HG03342 (cell line): ENCODE data around the gene MLLT1.

Source experiments
- ATAC-seq: cut with Tn5 transposase; IDR thresholded peaks from one replicate; pipeline ENCODE4 v1.9.1; 2021; ENCODE audit warnings: mild to moderate bottlenecking, moderate library complexity; ENCODE audit not compliant: unreplicated experiment

MLLT1 gene

DNA sequence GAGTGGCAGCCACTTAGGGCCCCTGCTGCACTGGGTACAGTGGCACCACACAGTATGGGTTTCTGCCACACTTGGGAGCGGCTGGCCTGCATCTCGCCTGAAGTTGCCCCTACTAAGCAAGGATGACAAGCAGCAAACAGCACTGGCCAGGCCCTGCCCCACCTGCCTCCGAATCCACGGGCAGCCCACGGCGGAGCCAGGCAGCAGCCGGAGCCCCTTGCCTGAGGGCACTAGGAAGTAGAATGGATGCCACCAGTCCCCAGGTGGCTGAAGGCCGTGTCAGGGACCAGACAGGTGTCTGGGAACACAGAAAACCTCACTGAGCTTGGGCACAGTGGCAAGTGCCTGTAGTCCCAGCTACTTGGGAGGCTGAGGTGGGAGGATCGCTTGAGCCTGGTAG, 19.4 kb downstream of the MLLT1 start:
- ATAC-seq: no peak

- ATAC-seq: no peak
Observed at GRCh38 chr19:6259312-6259861, 20.4 kb downstream of the MLLT1 start.

DNA sequence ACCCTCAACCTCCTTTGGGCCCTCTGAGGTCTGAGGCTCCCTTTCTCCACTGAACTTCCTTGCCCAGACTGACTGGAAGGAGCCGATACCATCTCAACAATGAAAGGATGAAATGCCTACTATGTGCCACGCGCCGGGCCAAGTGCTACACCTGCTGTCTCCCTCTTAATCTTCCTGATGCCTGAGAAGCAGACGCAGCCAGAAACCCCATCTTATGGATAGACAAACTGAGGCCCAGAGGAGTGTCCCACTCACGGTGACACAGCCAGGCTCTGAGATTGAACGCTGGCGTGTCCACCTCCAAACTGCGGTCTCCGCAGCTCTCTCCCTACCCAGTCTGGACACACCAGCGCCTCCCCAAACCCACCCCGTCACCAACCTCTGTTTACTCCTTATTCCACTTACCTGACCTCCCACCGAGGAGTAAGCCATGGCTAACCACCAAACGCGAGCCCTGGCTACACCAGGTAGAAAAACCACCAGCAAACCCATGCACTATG, 20.9 kb downstream of the MLLT1 start:
- ATAC-seq: no peak

DNA sequence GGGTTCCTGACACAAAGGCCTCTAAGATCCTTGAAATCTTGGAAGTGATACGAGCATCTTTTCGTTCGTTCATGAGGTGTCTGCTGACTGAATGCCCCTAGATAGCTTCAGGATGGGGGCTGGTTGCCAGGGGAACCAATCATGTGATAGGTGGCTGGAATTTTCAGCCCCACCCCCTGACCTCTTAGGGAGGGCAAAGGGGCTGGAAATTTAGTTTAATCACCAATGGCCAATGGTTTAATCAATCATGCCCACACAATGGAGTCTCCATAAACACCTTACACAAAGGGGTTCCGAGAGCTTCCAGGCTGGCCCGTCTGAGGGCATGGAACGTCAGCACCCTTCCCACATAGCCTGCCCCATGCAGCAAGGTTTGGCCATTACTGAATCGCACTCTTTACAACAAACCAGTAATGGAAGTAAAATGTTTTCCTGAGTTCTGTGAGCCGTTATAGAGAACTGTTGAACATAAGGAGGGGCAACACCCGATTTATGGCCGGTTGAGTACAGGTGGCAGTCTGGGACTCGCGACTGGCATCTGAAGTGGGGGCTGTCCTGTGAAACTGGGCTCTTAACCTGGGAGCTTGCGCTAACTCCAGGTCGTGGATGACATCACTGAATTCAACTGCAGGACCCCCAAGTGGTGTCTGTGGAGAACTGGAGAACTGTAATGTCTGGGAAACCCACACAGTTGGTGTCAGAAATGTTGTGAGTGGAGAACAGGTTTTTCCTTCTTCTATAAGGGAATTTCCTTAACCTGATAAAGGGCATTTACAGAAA, 25.6 kb downstream of the MLLT1 start:
- no peak for ATAC-seq

GRCh38 chr19:6252066-6252465, 27.7 kb downstream of the MLLT1 start:
- no peak for ATAC-seq

DNA sequence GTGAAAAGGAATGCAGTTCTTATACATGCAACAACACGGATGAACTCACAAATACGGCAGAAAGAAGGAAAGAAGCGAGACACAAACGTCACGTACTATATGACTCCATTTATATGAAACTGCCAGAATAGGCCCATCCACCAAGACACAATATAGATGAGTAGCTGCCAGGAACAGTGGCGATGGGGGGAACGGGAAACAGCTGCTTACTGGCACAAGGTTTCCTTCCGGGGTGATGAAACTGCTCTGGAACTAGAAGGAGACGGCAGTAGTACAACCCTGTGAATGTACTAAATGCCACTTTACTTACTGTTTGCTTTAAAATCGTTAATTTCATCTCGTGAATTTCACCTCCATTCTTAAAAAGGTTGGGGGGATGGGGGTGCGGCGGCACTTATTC, 28.9 kb downstream of the MLLT1 start:
- ATAC-seq: no peak

DNA sequence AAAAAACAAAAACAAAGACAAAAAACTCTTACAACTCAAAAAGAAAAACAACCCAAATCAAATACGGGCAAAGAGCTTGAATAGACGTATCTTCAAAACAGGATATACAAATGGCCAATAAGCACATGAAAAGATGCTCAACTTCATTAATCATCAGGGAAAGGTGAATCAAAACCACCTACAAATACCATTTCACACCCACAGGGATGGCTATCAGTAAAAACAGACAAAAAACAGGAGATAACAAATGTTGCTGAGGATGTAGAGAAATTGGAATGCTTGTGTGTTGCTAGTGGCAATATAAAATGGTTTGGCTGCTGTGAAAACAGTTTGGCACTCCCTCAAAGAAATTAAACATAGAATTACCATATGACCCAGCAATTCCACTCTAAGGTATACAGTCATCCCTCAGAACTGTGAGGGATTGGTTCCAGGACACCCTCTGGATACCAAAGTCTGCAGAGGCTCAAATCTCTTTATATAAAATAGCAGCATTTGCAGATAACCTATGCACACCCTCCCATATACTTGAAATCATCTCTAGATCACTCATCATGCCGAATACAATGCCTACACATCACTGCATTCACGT, 29.7 kb downstream of the MLLT1 start:
- ATAC-seq: no peak

DNA sequence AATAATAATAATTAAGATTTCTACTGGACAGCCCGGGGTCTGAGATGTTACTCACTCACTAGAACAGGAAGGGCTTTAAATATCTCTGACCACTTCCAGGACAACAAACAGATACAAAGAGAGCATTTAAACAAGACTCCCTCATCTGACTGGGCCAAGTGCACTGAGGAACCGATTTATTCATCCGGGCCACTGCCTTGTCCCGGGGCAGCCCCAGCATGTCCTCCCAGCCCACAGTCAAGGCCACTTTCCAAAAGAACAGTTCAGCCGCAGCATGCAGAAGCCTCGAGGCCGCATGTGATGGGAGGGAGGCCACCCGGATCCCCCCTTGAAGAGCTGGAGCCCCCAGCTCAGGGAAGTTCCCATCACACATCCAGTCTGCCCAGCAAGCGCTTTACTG, 30.5 kb downstream of the MLLT1 start:
- no peak for ATAC-seq

- ATAC-seq: no peak
Observed at GRCh38 chr19:6248844-6249243, 30.9 kb downstream of the MLLT1 start.

- ATAC-seq: no peak
Observed at GRCh38 chr19:6248341-6248740, 31.4 kb downstream of the MLLT1 start.

DNA sequence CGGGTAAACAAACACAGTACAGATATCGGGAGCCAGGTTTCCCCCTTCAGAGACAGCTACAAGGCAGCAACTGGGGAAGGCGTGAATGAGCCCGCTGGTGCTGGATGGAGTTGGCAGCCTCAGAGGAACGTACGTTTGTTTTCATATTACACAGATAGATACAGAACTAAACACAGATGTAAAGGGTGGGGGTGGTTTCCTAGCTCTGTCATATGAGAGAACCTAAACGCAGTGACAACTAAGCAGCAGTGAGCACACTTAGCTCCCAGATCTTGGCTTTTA, 32.8 kb downstream of the MLLT1 start:
- no peak for ATAC-seq

DNA sequence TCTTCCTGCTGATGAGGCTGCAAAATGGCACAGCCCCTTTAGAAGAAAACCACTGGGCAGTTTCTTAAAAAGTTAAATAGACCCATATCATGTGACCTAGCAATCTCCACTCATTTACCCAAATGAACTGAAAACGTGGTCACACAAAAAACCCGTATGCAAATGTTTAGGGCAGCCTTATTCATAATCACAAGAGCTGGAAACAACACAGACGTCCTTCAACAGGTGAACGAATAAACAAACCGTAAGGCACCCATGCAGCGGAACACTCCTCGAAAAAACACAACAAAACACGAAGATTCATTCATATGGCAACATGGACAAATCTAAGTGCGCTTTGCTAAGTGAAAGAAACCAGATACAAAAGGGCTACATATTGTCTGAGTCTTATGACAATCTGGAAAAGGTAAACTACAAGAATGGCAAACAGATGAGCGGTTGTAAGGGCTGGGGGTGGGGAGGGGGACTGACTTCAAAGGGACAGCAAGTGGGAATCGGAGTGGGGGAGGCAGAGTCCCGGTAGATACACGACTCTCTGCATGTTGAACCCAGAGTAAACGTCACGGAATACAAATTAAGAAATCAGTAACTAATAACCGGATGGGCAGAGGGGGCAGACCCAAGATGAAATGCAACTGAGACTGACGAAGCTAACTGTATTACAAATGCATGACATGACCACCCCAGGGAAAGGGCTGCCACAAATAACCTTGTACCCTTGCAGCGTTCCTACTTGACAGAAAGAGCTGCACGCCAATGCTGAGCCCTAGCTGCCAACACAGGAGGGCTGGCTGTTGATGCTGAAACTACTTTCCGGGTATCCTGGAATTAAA, 33.4 kb downstream of the MLLT1 start:
- ATAC-seq: no peak

DNA sequence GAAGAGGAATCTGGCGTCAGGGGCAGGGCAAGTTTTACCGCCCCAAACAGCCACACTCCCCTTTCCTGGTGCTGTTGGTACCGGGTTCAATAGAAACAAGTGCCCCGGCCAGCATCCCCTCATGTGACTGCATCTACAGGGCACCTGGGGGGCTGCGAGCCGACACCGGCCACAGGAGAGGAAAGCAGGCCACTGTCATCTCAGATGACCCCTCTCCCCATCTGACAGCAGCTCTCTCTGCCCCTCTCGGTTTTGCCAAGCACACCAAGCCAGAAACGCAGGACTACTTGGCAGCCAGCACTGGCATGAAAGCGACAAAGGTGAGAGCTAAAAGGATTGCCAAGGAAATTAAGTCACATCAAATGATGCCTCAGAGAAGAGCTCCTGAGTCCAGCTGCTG, 37.1 kb downstream of the MLLT1 start:
- no peak for ATAC-seq

- ATAC-seq: no peak
Observed at GRCh38 chr19:6241680-6242377, 37.9 kb downstream of the MLLT1 start.

DNA sequence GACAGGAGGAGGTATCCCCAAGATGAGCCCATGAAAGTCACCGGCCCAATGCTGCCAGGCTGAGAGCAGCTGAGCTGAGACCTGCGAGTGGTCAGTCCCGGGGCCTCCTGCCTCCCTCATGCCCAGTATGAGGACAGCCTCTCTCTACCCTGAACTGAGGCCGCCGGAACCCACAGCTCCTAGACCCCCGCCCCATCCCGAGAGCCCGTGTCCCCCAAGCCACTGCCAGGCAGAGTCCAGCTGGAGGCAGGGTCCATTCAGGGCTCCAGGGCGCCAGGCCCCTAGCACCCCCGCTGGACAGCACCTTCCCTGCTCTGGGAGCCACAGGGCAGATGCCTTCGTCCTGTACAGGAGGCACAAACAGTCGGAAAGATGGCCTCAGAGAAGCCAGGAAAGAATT, 38.7 kb downstream of the MLLT1 start:
- no peak for ATAC-seq

DNA sequence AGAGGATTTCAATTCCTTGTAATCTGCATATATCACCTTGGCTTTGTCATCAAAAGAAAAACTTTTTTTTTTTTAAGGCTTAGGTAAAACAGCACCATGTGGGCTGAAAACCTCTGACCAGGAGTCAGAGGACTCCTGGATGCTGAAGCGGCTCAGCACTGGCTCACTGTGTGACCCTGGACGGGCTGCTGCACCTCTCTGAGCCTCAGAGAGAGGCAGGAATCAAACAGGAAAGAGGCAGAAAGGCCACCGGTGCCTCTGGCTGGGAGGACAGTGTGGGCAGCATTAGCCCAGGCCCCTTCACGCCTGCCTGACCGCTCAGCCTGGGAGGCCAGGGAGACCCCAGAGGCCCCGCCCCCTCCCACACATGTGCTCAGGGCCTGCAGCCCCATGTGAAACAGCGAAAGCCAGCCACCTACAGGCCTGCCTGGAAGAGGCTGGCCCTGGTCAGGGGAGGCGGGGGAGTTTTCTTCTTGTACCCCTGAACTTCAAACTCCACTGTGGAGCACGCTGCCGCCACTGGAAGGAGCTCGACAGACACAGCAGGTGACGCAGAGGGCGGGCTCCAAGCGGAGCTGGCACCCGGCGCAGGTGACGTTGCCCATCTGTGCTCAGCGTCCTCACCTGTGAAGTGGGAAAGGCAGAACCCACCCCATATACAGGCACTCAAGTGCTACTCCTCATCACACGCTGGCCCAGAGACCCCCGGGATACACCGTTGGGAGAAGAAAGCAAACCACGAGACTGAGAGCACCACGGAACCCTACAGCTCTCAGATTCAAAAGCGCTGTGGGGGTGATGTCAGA, 39.7 kb downstream of the MLLT1 start:
- ATAC-seq: no peak

DNA sequence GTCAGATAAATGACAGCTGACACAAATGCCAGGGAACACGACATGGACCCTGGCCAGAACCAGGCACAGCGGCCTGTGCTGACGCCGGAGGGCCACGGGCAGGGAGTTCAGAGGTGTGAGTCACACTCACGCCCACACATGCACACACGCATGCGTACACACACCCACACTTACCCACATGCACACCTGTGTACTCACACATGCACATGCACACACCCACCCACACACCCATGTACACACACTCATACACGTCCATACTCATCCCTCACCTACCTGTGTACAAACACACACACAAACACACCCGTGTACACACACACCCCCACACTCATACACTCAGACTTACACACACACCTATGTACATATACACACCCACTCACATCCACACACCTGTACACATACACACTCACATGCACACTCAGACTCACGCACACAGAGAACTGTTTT, 40.4 kb downstream of the MLLT1 start:
- no peak for ATAC-seq

GRCh38 chr19:6238643-6239281, 41.0 kb downstream of the MLLT1 start:
- no peak for ATAC-seq

GRCh38 chr19:6238256-6238642, 41.5 kb downstream of the MLLT1 start:
- no peak for ATAC-seq
